H1 (cell line): ENCODE data around the gene AREG. TPM values are rescaled to one million over a fixed set of nuclear protein-coding genes. Genes with fewer than 3 reads are reported as not detected.

Experiments used
- CTCF ChIA-PET: fragments of 300-600 bp; sonication (Branson Sonifier 250); formaldehyde crosslinking; loops from one replicate; lab custom pipeline; 2021; ENCODE audit not compliant: partially characterized antibody; lab: Charles Lee
- POLR2A ChIA-PET: fragments of 300-600 bp; sonication (Branson Sonifier 250); formaldehyde crosslinking; loops from one replicate; lab custom pipeline; 2021; ENCODE audit warnings: inconsistent platforms; ENCODE audit not compliant: partially characterized antibody; lab: Charles Lee
- DNase-seq, 2 experiments: peaks; one replicate each; pipeline versions ENCODE4 v3.0.0 to v3.0.0-alpha.2; 2010 to 2022; ENCODE audit warnings: low spot score in 2 of 2, low read depth in 1 of 2, mixed read lengths in 1 of 2
- FAIRE-seq: peaks from 2 replicates; lab custom pipeline; 2011; peaks lifted over from hg19 to GRCh38; lab: Jason Lieb, UNC
- H2AFZ ChIP-seq: 2 replicates; pipeline ENCODE4 v1.8.1; 2012; ENCODE audit warnings: low read length, inconsistent platforms
- H2AK5ac ChIP-seq: 2 replicates; pipeline ENCODE4 v1.6.1; 2013; ENCODE audit warnings: low read depth, low read length
- H2BK120ac ChIP-seq: replicated peaks from 2 replicates; pipeline ENCODE3; 2013; ENCODE audit warnings: low read depth, low read length, inconsistent platforms
- H2BK12ac ChIP-seq: 2 replicates; pipeline ENCODE4 v1.6.1; 2013; ENCODE audit warnings: low read depth, low read length
- H2BK15ac ChIP-seq: 2 replicates; pipeline ENCODE4 v1.6.1; 2013; ENCODE audit warnings: low read length
- H2BK20ac ChIP-seq: 2 replicates; pipeline ENCODE4 v1.6.1; 2013; ENCODE audit warnings: low read length
- H2BK5ac ChIP-seq: 2 replicates; pipeline ENCODE4 v1.6.1; 2013; ENCODE audit warnings: low read depth, low read length
- H3K14ac ChIP-seq: 2 replicates; pipeline ENCODE4 v1.6.1; 2013; ENCODE audit warnings: inconsistent platforms; ENCODE audit not compliant: insufficient read length
- H3K18ac ChIP-seq: 2 replicates; pipeline ENCODE4 v1.6.1; 2013; ENCODE audit warnings: low read length; ENCODE audit errors: extremely low read depth
- H3K23ac ChIP-seq: 2 replicates; pipeline ENCODE4 v1.6.1; 2013; ENCODE audit warnings: inconsistent platforms; ENCODE audit not compliant: insufficient read length
- H3K23me2 ChIP-seq: 2 replicates; pipeline ENCODE4 v1.6.1; 2013; ENCODE audit warnings: low read depth, low read length
- H3K27ac ChIP-seq: 2 replicates; pipeline ENCODE4 v1.6.1; 2011; ENCODE audit warnings: low read depth, low read length, inconsistent platforms
- H3K27me3 ChIP-seq, 4 experiments: replicated peaks in 1 of 4; 1 replicate in 1 of 4; 2 replicates in 3 of 4; pipeline versions ENCODE4 v1.6.1 to v1.8.1; 2011 to 2013; ENCODE audit warnings: low read length in 3 of 4, mild to moderate bottlenecking in 3 of 4, inconsistent platforms in 2 of 4, mixed read lengths in 2 of 4, moderate library complexity in 1 of 4; ENCODE audit not compliant: control insufficient read depth in 3 of 4, insufficient read depth in 3 of 4; ENCODE audit errors: extremely low read depth in 1 of 4
- H3K36me3 ChIP-seq, 4 experiments: 2 replicates each; pipeline versions ENCODE4 v1.6.1 to v1.8.1; 2011 to 2013; ENCODE audit warnings: mild to moderate bottlenecking in 4 of 4, low read length in 3 of 4, moderate library complexity in 2 of 4, control low read depth in 1 of 4, inconsistent platforms in 1 of 4; ENCODE audit not compliant: insufficient read depth in 4 of 4, control insufficient read depth in 2 of 4
- H3K4ac ChIP-seq: replicated peaks from 2 replicates; pipeline ENCODE3; 2013; ENCODE audit warnings: low read length, low read depth, mixed read lengths, inconsistent platforms; ENCODE audit not compliant: insufficient read length
- H3K4me1 ChIP-seq, 4 experiments: replicated peaks in 1 of 4; 1 replicate in 1 of 4; 2 replicates in 3 of 4; pipeline versions ENCODE4 v1.6.1 to v1.8.1; 2011 to 2013; ENCODE audit warnings: low read length in 3 of 4, inconsistent platforms in 2 of 4, mixed read lengths in 1 of 4; ENCODE audit not compliant: insufficient read depth in 4 of 4, control insufficient read depth in 3 of 4
- H3K4me2 ChIP-seq, 2 experiments: 2 replicates each; pipeline versions ENCODE4 v1.6.1 to v1.8.1; 2011 to 2013; ENCODE audit warnings: low read depth in 2 of 2, low read length in 2 of 2, control low read depth in 1 of 2, inconsistent platforms in 1 of 2, mild to moderate bottlenecking in 1 of 2; ENCODE audit not compliant: insufficient read depth in 1 of 2
- H3K4me3 ChIP-seq, 4 experiments: fragments of 200-600, 300-600 bp in 1 of 4; sonication (generic), shearing (Covaris generic), sonication (Bioruptor Twin) in 1 of 4; 2 replicates each; pipeline versions ENCODE4 v1.5.1 to v1.8.1; 2011 to 2016; ENCODE audit warnings: low read length in 4 of 4, low read depth in 3 of 4, control low read depth in 2 of 4, inconsistent platforms in 2 of 4, mild to moderate bottlenecking in 2 of 4, mixed read lengths in 1 of 4, moderate library complexity in 1 of 4; ENCODE audit not compliant: insufficient read depth in 2 of 4; ENCODE audit errors: extremely low read depth in 1 of 4
- H3K56ac ChIP-seq: replicated peaks from 2 replicates; pipeline ENCODE3; 2013; ENCODE audit warnings: low read depth, mild to moderate bottlenecking, mixed read lengths, low read length, inconsistent platforms; ENCODE audit not compliant: insufficient read length
- H3K79me1 ChIP-seq: 2 replicates; pipeline ENCODE4 v1.6.1; 2013; ENCODE audit warnings: low read depth, low read length, control low read depth
- H3K79me2 ChIP-seq, 2 experiments: 2 replicates each; pipeline versions ENCODE4 v1.6.1 to v1.8.1; 2012 to 2013; ENCODE audit warnings: low read length in 2 of 2, mild to moderate bottlenecking in 2 of 2, inconsistent platforms in 1 of 2; ENCODE audit not compliant: insufficient read depth in 2 of 2, control insufficient read depth in 1 of 2
- H3K9ac ChIP-seq, 4 experiments: replicated peaks in 1 of 4; 1 replicate in 1 of 4; 2 replicates in 3 of 4; pipeline versions ENCODE4 v1.6.1 to v1.8.1; 2011 to 2013; ENCODE audit warnings: low read depth in 3 of 4, low read length in 3 of 4, control low read depth in 2 of 4, mild to moderate bottlenecking in 2 of 4, moderate library complexity in 2 of 4, inconsistent platforms in 1 of 4; ENCODE audit errors: extremely low read depth in 1 of 4
- H3K9me3 ChIP-seq, 2 experiments: 2 replicates each; pipeline versions ENCODE4 v1.6.1 to v1.8.1; 2012 to 2013; ENCODE audit warnings: mild to moderate bottlenecking in 2 of 2, moderate library complexity in 2 of 2, control low read depth in 1 of 2, inconsistent platforms in 1 of 2, low read depth in 1 of 2, low read length in 1 of 2, mixed read lengths in 1 of 2; ENCODE audit not compliant: insufficient read depth in 2 of 2
- H4K20me1 ChIP-seq, 2 experiments: replicated peaks in 1 of 2; 2 replicates each; pipeline versions ENCODE3 to v1.8.1; 2011 to 2013; ENCODE audit warnings: inconsistent platforms in 2 of 2, low read length in 2 of 2, mild to moderate bottlenecking in 1 of 2; ENCODE audit not compliant: insufficient read depth in 2 of 2, control insufficient read depth in 1 of 2
- H4K5ac ChIP-seq: 2 replicates; pipeline ENCODE4 v1.6.1; 2013; ENCODE audit warnings: low read length, low read depth, mixed read lengths, inconsistent platforms; ENCODE audit not compliant: insufficient read length
- H4K8ac ChIP-seq: 2 replicates; pipeline ENCODE4 v1.8.0; 2013; ENCODE audit warnings: mild to moderate bottlenecking, moderate library complexity, low read length, inconsistent platforms; ENCODE audit not compliant: insufficient read depth; ENCODE audit errors: extremely low read depth
- H4K91ac ChIP-seq: replicated peaks from 2 replicates; pipeline ENCODE3; 2013; ENCODE audit warnings: low read length, mixed read lengths, inconsistent platforms; ENCODE audit not compliant: insufficient read length
- ATF3 ChIP-seq: IDR thresholded peaks from 2 replicates; pipeline ENCODE4 v1.6.1; 2011; ENCODE audit warnings: low read depth, mild to moderate bottlenecking, low read length; ENCODE audit not compliant: insufficient read depth
- CBX8 ChIP-seq: fragments of 300-800, 300-1000 bp; sonication (generic); IDR thresholded peaks from 2 replicates; pipeline ENCODE4 v1.7.1; 2016; ENCODE audit warnings: low read depth, low read length, borderline replicate concordance
- CREB1 ChIP-seq: IDR thresholded peaks from 2 replicates; pipeline ENCODE4 v1.6.1; 2012; ENCODE audit warnings: inconsistent platforms
- JUN ChIP-seq: IDR thresholded peaks from 2 replicates; pipeline ENCODE4 v1.6.1; 2011; ENCODE audit warnings: low read depth, mild to moderate bottlenecking, improper control_type of control experiment, low read length
- MAX ChIP-seq: IDR thresholded peaks from 2 replicates; pipeline ENCODE4 v1.6.1; 2012; ENCODE audit warnings: inconsistent platforms
- PHF8 ChIP-seq: fragments of 200-600 bp; sonication (generic); conservative IDR thresholded peaks from 2 replicates; pipeline ENCODE4 v1.7.1; 2012; ENCODE audit warnings: low read depth, mild to moderate bottlenecking, inconsistent platforms, low read length, moderate library complexity
- POLR2A ChIP-seq, 2 experiments: IDR thresholded peaks; 1 replicate in 1 of 2; 2 replicates in 1 of 2; pipeline ENCODE4 v1.6.1; 2011; ENCODE audit warnings: low read depth in 2 of 2, low read length in 2 of 2, mild to moderate bottlenecking in 2 of 2; ENCODE audit errors: control extremely low read depth in 1 of 2
- RNF2 ChIP-seq: fragments of 200-900, 300-1000 bp; sonication (generic); IDR thresholded peaks from 2 replicates; pipeline ENCODE4 v1.7.1; 2016; ENCODE audit warnings: borderline replicate concordance, low read depth, mild to moderate bottlenecking, antibody characterized with exemption, low read length; ENCODE audit not compliant: poor library complexity, severe bottlenecking; ENCODE audit errors: missing control alignments
- SIN3A ChIP-seq, 2 experiments: IDR thresholded peaks in 1 of 2; conservative IDR thresholded peaks in 1 of 2; 2 replicates each; pipeline ENCODE4 v1.6.1; 2011 to 2012; ENCODE audit warnings: low read length in 2 of 2, improper control_type of control experiment in 1 of 2, low read depth in 1 of 2, mild to moderate bottlenecking in 1 of 2
- SUZ12 ChIP-seq: fragments of 200-600 bp; sonication (generic); IDR thresholded peaks from 2 replicates; pipeline ENCODE4 v1.6.1; 2012; ENCODE audit warnings: mild to moderate bottlenecking, inconsistent platforms, low read length, moderate library complexity, mixed read lengths
- YY1 ChIP-seq: IDR thresholded peaks from 2 replicates; pipeline ENCODE4 v1.6.1; 2011; ENCODE audit warnings: low read depth, mild to moderate bottlenecking, low read length
- WGBS, 2 experiments: shearing (Covaris generic) in 1 of 2; methylation state at CpG; one replicate each; pipeline versions ENCODE4 v1.1.6 to v1.1.7; 2013 to 2015; ENCODE audit warnings: low lambda C conversion rate in 2 of 2, mixed read lengths in 2 of 2, inconsistent platforms in 1 of 2, low coverage in 1 of 2, missing lambda C conversion rate in 1 of 2; ENCODE audit not compliant: insufficient replicate concordance in 2 of 2, insufficient coverage in 1 of 2, insufficient read length in 1 of 2; ENCODE audit errors: extremely low coverage in 1 of 2, missing lambda C conversion rate in 1 of 2; 5-methylcytosine and 5-hydroxymethylcytosine counted together
- polyA plus RNA-seq, 7 experiments: library from polyadenylated mRNA; depleted of rRNA in 3 of 7; stranded (reverse) in 5 of 7; unstranded in 2 of 7; fragments of >200 nt in 5 of 7; fragments of 200-250 nt in 2 of 7; gene quantifications; 1 replicate in 5 of 7; 2 replicates in 1 of 7; 4 replicates in 1 of 7; pipeline versions ENCODE4 v1.2.1 to v1.2.3, GENCODE V29; 2011 to 2013; ENCODE audit warnings: missing spikeins in 2 of 7, mixed read lengths in 2 of 7
- total RNA-seq: library from RNA; stranded (reverse); fragmentation: NEBNext Ultra II Directional; extraction: Animal tissue kit (Norgen Biotek cat#: 25700); gene quantifications from 2 replicates; pipeline ENCODE4 v1.2.1, GENCODE V29; 2021

Gene AREG
- total and polyA plus RNA-seq, 2 of the 8 experiments (the other 6 are each of a cell fraction or from before 2014, with no cell fraction given), result not detected

GRCh38 chr4:74424111-74424510 is 20.8 kb upstream of the AREG start:
- CTCF ChIA-PET, result interaction anchor here (0.9 kb wide), 1 partner anchor 198 kb away, joined by 3 read pairs; no protein-coding TSS in a partner anchor
- no peak overlapping the region for H4K91ac ChIP-seq
- no peak for DNase-seq
- H3K79me1 ChIP-seq, result no peaks in the 10 kb centered on the region
- no peaks in the 10 kb centered on the region for H3K79me2 ChIP-seq
- H3K4me2 ChIP-seq, result no peak overlapping the region
- no peaks in the 10 kb centered on the region for H4K20me1 ChIP-seq
- no peak for FAIRE-seq
- no peak overlapping the region for H2AFZ ChIP-seq
- no peak overlapping the region for H3K4me3 ChIP-seq
- H3K14ac ChIP-seq, result no peak overlapping the region
- H3K9ac ChIP-seq, result no peak overlapping the region
- H3K56ac ChIP-seq, result no peak overlapping the region
- H3K4me1 ChIP-seq, result no peaks in the 10 kb centered on the region
- H3K23me2 ChIP-seq, result no peaks in the 10 kb centered on the region; the same call in 1 of the 2 replicates
- H3K23ac ChIP-seq, result no peak overlapping the region
- no peak for TF ChIP-seq MAX
- TF ChIP-seq SIN3A (conservative IDR thresholded peaks at IDR 0.05 in 1 of 2, IDR thresholded peaks at IDR 0.05 in 1 of 2; ENCODE audit: low read depth in 1 of 2, low read length in 2 of 2), result no peak
- no peak for TF ChIP-seq SUZ12
- TF ChIP-seq CREB1, result no peak
- no peak for TF ChIP-seq RNF2
- no peak for TF ChIP-seq CBX8
- no peak for TF ChIP-seq POLR2A (IDR thresholded peaks at IDR 0.05; ENCODE audit: control extremely low read depth in 1 of 2, low read depth in 2 of 2, low read length in 2 of 2)
- TF ChIP-seq ATF3, result no peak
- TF ChIP-seq JUN, result no peak
- TF ChIP-seq PHF8, result no peak
- TF ChIP-seq YY1, result no peak
- TF ChIP-seq, all 59 proteins: peak for 0
- WGBS, 2 experiments, result 93% methylated on average over 2 of the region's 2 CpGs; no CpG with 5 or more reads in 1 of the 2 experiments
- Histone ChIP-seq H3K27me3 (no peaks in the 10 kb centered on the region; a peak in 1 of 7 replicates), H3K36me3 (no peaks in the 10 kb centered on the region), H4K5ac (no peak overlapping the region), H2BK12ac (no peak overlapping the region), H3K18ac (no peak overlapping the region), H3K27ac (no peak overlapping the region), H2BK20ac (no peak overlapping the region), H3K4ac (no peak overlapping the region), H4K8ac (no peak overlapping the region), H3K9me3 (no peaks in the 10 kb centered on the region; a peak in 1 of 4 replicates), H2BK120ac (no peak overlapping the region), H2BK15ac (no peak overlapping the region), H2BK5ac (no peak overlapping the region), H2AK5ac (no peak overlapping the region)
- POLR2A ChIA-PET, result no interaction called here
